ENCODE measurements around the gene SUSD1.

DNA sequence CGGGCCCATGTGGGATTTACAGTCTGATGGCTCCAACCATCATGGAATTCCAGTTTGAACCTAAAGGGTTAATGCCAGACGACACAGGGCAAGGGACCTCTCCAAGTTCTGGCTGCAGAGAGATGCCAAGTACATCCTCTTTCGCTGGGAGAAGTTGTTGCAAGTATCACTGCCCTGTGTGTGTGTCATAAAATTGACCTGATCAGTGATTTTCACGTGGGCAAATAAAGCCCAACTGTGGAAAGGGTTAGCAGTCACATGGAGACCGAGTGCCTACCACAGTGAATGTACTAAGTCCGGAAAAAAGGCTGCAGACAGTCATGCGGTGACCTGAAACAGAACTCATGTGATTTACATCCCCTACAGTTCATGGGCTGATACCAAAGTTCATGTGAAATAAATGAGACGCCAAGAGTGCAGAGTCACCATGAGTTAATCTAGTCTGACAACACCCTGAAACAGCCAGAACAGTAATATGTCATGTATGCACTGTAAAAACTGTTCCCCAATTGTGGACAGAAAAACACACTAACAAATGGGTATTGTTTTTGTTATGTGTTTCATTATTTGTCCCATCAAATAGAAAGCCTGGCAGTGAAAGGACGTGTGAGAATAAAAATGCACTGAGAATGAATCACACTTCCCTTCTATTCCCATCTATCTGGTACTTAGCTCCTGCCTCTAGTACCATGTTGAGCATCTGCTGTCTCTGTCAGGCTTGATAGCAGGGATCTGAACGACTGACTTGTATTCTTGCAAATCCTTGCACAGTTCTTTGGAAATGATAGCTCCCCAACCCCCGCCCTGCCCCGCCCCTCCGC lies 115.7 kb downstream of the SUSD1 start:
- TF ChIP-seq CTCF (IDR thresholded peaks at IDR 0.05) = no peak
- TF ChIP-seq POLR2A (IDR thresholded peaks at IDR 0.05) = no peak

All from ovary (tissue), 3 donors.